HG03571 (cell line): ENCODE data around the gene NEU1.
"Not testable (repeated sequence)": the region's sequence is repeated elsewhere in the genome, so short reads cannot be mapped to it uniquely, and the experiment has no call there.

ENCODE experiments used
- ATAC-seq: cut with Tn5 transposase; IDR thresholded peaks from one replicate; pipeline ENCODE4 v1.9.1; 2021; ENCODE audit not compliant: unreplicated experiment

Gene NEU1

GRCh38 chr6:31822036-31822821 is 40.4 kb downstream of the NEU1 start:
- ATAC-seq: no peak

GRCh38 chr6:31821301-31822035 is 41.2 kb downstream of the NEU1 start:
- ATAC-seq: no peak

DNA sequence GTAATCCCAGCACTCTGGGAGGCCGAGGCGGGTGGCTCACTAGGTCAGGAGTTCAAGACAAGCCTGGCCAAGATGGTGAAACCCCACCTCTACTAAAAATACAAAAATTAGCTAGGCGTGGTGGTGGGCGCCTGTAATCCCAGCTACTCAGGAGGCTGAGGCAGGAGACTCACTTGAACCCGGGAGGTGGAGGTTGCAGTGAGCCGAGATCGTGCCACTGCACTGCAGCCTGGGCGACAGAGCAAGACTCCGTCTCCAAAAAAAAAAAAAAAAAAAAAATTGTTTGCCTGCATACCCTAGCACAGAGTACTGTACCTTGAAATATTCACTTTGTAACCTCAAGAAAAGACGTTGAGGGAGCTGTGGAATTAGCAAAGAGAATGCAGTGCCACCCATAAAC is 42.2 kb downstream of the NEU1 start:
- ATAC-seq: not testable (repeated sequence)

DNA sequence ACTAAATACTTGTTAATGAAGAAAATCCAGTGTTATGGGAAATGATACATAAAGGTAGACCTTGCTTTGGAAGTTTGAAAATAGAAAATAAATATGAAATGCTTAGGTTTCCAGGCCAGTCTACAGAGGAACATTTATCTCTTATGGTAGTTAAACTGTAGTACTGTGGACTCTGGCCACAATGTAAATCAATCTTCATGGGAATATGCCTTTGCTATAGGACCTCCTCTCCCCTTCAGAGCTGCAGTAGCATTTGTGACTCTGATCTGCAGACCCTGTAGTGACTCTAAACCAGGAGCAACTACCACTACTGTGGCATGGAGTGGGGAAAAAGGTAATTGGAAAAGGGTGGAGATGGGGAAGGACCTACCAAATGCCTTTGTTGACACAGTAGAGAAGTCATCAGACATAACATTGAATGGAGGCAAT is 42.7 kb downstream of the NEU1 start:
- ATAC-seq: no peak

DNA sequence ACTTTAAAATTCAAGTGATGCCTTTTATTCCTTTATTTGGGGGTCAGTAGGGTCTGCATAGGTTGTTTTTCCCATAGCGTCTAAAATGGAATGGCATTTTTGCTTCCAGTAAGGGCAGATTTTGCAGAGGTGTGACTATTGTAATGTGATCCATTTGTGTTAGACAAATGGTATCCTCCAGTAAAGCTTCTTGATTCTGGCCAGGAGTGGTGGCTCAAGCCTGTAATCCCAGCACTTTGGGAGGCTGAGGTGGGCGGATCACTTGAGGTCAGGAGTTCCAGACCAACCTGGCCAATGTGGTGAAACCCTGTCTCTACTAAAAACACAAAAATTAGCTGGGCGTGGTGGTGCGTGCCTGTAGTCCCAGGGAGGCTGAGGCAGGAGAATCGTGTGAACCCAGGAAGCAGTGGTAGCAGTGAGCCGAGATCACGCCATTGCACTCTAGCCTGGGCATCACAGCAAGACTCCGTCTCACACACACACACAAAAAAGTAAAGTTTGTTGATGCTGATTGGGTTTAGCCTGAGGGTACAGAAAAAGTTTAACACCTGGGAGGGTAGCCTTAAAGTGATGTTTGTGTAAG is 44.6 kb downstream of the NEU1 start:
- not testable (repeated sequence) for ATAC-seq

DNA sequence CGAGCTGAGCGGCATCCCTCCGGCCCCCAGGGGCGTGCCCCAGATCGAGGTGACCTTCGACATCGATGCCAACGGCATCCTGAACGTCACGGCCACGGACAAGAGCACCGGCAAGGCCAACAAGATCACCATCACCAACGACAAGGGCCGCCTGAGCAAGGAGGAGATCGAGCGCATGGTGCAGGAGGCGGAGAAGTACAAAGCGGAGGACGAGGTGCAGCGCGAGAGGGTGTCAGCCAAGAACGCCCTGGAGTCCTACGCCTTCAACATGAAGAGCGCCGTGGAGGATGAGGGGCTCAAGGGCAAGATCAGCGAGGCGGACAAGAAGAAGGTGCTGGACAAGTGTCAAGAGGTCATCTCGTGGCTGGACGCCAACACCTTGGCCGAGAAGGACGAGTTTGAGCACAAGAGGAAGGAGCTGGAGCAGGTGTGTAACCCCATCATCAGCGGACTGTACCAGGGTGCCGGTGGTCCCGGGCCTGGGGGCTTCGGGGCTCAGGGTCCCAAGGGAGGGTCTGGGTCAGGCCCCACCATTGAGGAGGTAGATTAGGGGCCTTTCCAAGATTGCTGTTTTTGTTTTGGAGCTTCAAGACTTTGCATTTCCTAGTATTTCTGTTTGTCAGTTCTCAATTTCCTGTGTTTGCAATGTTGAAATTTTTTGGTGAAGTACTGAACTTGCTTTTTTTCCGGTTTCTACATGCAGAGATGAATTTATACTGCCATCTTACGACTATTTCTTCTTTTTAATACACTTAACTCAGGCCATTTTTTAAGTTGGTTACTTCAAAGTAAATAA is 45.3 kb downstream of the NEU1 start:
- not testable (repeated sequence) for ATAC-seq

DNA sequence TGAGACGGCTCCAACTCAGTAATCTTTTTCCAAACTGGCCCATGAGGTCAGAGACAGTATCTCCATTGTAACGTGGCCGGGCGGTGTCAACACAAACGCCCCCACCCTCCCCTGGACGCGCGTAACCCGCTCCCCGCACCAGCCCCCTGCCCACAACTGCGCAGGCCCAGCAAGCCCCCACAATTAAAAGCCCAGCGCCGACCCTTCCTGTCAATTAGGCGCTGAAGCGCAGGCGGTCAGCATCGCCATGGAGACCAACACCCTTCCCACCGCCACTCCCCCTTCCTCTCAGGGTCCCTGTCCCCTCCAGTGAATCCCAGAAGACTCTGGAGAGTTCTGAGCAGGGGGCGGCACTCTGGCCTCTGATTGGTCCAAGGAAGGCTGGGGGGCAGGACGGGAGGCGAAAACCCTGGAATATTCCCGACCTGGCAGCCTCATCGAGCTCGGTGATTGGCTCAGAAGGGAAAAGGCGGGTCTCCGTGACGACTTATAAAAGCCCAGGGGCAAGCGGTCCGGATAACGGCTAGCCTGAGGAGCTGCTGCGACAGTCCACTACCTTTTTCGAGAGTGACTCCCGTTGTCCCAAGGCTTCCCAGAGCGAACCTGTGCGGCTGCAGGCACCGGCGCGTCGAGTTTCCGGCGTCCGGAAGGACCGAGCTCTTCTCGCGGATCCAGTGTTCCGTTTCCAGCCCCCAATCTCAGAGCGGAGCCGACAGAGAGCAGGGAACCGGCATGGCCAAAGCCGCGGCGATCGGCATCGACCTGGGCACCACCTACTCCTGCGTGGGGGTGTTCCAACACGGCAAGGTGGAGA is 47.4 kb downstream of the NEU1 start, which contains the start of the genes HSPA1A and HSPA1L:
HSPA1A (plus strand) TSS at position 519 of the 814 bp plus-strand sequence; CDS start at position 733, 214 bp downstream.
HSPA1L (minus strand) TSS at position 259 of the 814 bp plus-strand sequence. CDS start 3,311 bp downstream, outside the sequence.
- ATAC-seq: no peak

DNA sequence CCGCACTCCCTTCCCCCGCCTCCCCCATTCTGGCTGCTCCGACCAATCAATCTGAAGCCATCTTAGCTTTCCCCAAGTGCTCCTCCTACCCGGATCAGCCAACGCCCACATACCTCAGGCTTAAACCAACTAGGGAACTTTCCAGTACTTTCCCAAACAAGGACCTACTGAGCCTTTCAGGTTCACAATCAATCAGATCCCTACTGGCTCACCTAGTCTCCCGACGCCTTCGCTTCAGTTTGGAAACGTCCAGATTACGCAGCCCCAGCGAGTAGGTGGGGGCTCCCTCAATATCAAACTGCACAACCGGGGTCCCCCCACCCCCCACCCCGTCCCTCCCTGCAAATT is 48.0 kb downstream of the NEU1 start:
- no peak for ATAC-seq

GRCh38 chr6:31813465-31813849 is 49.2 kb downstream of the NEU1 start:
- no peak for ATAC-seq

DNA sequence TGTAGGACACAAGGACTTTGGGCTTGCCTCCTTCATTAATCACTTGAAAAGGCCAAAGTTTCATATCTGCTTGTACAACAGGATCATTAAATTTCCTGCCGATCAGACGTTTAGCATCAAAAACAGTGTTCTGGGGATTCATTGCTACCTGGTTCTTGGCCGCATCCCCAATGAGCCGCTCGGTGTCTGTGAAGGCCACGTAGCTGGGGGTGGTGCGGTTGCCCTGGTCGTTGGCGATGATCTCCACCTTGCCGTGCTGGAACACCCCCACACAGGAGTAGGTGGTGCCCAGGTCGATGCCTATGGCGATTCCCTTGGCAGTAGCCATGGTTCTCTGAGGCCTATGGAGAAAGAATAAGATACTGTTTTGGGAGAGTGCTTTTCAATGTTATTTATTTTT is 51.0 kb downstream of the NEU1 start:
- no peak for ATAC-seq

DNA sequence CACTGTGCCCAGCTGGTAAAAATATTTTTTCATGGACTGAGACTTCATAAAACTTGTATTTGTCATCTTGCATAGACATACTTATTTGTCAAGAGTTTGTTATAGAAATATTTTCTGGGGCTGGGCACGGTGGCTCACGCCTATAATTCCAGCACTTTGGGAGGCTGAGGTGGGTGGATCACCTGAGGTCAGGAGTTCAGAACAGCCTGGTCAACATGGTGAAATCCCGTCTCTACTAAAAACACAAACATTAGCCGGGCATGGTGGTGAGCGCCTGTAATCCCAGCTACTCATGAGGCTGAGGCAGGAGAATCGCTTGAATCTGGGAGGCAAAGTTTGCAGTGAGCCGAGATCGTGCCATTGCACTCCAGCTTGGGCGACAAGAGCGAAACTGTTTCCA is 54.0 kb downstream of the NEU1 start:
- ATAC-seq: not testable (repeated sequence)
